Glomerular visceral epithelial cell (primary cell): ENCODE data around the gene LRP5.
"Not testable (repeated sequence)": the region's sequence is repeated elsewhere in the genome, so short reads cannot be mapped to it uniquely, and the experiment has no call there.

ENCODE experiments used
- DNase-seq: peaks from one replicate; pipeline ENCODE4 v3.0.0-alpha.2; 2016; ENCODE audit errors: extremely low spot score

LRP5 gene

GRCh38 chr11:68329536-68329935, 17.1 kb downstream of the LRP5 start:
- no peak for DNase-seq

GRCh38 chr11:68329978-68330699, 17.7 kb downstream of the LRP5 start:
- no peak for DNase-seq

GRCh38 chr11:68330700-68331337, 18.4 kb downstream of the LRP5 start:
- DNase-seq = no peak

- no peak for DNase-seq
Measured at GRCh38 chr11:68331338-68331947, 19.1 kb downstream of the LRP5 start.

GRCh38 chr11:68332186-68332585, 19.8 kb downstream of the LRP5 start:
- no peak for DNase-seq

GRCh38 chr11:68333173-68333572, 20.8 kb downstream of the LRP5 start:
- DNase-seq = no peak

- no peak for DNase-seq
Measured at GRCh38 chr11:68334923-68335322, 22.5 kb downstream of the LRP5 start.

GRCh38 chr11:68335683-68336082, 23.3 kb downstream of the LRP5 start:
- no peak for DNase-seq

DNA sequence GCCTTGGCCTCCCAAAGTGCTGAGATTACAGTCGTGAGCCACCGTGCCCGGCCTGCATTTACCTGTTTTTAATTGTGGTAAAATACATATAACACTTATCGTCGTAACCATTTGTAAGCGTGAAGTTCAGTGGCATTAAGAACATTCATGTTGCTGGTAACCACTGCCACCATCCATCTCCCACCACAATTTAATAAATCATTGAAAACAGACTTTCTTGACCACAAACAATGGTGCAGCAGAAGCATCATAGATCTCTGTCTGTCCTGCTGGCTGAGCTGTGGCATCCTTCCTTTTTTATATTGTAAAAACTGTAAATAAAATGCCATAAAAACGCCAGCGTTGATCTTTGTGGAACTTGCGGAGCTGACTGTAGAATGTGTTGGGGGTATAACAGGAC, 24.3 kb downstream of the LRP5 start:
- no peak for DNase-seq

- no peak for DNase-seq
Measured at GRCh38 chr11:68337399-68337835, 25.0 kb downstream of the LRP5 start.

DNA sequence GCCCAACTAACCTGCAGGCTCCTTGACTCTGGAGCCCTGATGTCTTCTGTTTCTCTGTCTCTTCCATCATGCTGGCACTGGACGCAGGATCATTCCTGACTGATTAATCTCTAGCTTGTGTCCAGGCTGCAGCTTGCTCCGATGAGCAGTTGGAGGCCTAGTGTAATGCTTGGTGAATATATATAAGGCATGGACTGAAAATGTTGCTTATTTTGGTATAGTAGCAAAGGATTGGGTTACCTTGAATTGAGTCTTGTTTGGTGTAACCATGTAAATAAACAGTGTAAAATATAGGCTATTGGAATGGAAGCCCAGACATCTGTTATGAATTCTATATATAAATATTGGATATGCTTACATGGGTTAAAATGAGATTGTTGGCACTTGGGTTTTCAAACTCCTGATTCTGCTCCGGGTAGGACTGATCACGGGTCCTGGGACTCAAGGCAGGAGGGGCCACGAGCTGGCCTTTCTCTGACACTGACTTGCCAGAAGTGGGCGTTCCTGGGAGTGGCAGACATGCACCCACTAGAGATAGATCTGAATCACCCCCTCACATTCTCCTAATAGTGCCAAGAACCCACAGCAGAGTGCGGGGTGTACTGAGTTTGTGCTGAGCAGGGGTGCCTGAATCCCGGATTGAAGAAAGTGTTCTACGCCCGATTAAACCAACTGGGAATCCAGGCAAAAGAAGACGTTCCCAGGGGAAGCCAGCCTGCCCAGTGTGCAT, 25.8 kb downstream of the LRP5 start:
- DNase-seq = no peak

DNA sequence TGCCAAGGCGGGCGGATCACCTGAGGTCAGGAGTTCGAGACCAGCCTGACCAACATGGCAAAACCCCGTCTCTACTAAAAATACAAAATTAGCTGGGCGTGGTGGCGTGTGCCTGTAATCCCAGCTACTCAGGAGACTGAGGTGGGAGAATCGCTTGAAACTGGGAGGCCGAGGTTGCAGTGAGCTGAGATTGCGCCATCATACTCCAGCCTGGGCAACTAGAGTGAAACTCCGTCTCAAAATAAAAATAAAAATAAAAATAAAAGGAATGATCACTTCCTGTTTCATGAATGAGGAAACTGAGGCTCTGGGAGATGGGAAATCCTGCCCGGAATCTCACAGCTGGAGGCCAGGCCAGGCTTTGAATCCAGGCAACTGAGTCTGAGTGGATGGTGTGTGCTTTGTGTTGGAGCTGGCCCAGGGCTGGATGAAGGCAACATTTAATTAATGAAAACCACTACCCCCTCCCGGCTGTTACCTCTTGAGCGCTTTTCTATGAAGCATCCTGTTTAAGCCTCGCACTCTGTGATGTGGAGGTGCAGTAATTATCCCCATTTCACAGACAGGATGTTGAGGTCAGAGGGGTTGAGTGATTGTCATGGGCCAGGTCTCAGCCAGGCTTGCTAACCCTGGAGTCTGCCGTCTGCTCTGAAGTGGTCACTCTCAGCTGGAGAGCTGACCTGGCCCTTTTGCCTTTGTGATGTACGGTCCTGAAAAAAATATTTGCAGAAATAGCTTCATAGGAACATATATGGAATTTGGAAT, 27.8 kb downstream of the LRP5 start:
- DNase-seq = no peak

GRCh38 chr11:68340784-68341556, 28.6 kb downstream of the LRP5 start:
- DNase-seq = no peak

GRCh38 chr11:68341557-68342458, 29.4 kb downstream of the LRP5 start:
- DNase-seq = no peak

- no peak for DNase-seq
Measured at GRCh38 chr11:68342459-68343158, 30.2 kb downstream of the LRP5 start.

DNA sequence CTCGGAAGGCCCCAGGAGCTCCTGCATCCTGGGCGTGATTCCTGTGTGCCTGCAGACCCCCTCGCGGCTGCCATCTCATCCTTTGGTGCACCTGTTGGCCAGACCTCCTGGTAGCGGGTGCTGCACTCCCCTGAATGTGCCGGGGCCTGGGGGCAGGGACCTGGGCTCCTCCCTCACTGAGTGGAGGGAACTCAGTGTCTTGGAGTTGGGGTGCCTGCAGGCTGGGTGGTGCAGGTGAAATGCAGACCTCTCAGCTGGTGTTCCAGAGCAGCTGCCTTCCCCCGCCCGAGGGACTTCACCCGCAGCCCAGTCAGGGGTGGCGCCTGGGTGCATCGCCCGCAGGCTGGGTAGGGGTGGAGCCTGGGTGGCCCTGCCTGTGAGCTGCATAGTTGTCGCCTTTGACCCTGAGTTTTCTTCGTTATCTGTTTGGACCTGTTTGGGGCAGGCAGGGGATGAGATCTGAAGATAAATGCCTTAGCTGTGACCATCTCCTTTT, 31.4 kb downstream of the LRP5 start:
- no peak for DNase-seq

- not testable (repeated sequence) for DNase-seq
Measured at GRCh38 chr11:68344821-68345220, 32.4 kb downstream of the LRP5 start.

DNA sequence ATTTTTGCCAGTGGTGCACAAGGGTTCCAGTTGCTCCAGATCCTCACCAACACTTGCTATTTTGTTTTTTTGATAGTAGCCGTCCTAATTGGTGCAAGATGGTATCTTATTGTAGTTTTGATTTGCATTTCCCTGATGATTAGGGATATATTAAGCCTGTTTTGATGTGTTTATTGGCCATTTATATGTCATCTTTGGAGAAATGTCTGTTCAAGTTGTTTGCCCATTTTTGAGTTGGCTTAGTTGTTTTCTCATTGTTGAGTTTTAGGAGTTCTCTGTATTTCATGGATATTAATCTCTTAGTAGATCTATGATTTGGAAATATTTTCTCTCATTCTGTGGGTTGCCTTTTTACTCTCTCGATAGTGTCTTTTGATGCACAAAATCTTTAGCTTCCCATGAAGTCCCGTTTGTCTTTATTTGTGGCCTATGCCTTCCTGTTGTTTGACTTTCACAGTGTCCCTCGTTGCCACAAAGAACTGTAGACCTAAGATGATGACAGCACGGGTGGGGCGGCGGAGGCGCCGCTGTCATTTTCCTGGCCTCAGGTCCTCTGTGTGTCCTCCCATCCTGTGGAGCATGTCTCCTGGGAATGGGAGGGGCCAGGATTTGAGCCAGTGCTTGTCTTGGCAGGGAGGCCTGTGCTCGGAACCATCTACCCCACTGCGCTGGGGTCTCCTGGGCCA, 33.5 kb downstream of the LRP5 start:
- no peak for DNase-seq

- no peak for DNase-seq
Measured at GRCh38 chr11:68346462-68346790, 34.0 kb downstream of the LRP5 start.
